OCI-M2 (cell line): ENCODE data around the gene RASGRP1.
"Not testable (repeated sequence)": the region's sequence is repeated elsewhere in the genome, so short reads cannot be mapped to it uniquely, and the experiment has no call there.

ENCODE experiments used
- DNase-seq: peaks from one replicate; lab custom pipeline; 2025; ENCODE audit not compliant: unreplicated experiment; lab: John Stamatoyannopoulos, UW

Gene RASGRP1

GRCh38 chr15:38564557-38565286, at the start of gene RASGRP1:
Gene RASGRP1 (minus strand): TSS chr15:38564814. CDS start chr15:38564628, 186 bp downstream.
- DNase-seq, result no peak

DNA sequence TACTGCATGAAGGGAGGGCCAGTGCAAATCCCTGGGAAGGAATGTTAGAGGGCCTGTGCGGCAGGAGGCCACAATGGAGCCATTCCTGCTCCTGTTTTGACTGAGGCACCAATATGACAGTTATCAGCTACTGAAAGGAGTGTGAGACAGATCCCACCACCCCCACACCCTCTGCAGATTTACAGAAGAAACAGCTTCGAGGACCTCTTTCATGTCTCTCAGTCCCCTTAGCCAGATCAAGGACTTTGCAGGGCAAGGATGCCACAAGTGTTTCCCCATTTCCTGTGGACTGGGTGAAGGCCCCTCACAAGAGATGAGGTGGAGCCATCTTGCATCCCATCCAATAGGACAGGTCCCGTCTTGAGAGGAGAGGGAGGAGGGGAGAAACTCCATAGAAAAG, 48.5 kb upstream of the RASGRP1 start:
- DNase-seq, result no peak

DNA sequence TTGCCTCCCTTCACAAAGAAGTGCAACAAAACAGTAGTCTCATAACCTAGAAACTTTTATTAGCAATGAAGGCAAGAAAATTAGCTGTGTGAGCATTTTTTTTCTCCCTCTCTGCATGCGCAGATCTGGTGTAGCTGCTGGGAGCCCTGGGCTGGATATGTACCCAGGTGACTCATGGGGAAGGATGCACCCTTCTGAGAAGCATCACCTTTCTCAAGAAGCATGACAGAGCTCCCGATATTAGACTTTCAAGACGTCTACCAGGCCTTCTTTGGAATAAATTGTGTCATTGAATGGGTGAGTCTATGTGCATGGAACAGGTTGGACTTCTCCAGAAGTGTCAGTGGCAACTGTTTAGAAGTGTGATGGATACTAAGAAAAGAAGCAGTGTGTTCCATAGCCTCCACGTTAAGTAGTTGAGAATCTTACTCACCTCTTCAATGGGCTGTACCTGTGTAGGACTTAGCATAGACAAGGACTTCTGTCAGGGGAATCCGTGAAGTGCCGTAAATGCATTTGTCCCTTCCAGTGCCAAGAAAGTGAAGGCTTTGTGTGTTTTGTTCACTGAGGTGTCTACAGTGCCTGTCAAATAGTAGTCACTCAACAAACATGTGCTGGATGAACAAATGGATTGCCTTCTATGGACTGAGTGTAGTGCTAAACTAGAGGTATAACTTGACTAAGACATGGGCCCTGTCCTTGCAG, 47.7 kb upstream of the RASGRP1 start:
- no peak for DNase-seq

GRCh38 chr15:38611228-38611627, 46.6 kb upstream of the RASGRP1 start:
- no peak for DNase-seq

DNA sequence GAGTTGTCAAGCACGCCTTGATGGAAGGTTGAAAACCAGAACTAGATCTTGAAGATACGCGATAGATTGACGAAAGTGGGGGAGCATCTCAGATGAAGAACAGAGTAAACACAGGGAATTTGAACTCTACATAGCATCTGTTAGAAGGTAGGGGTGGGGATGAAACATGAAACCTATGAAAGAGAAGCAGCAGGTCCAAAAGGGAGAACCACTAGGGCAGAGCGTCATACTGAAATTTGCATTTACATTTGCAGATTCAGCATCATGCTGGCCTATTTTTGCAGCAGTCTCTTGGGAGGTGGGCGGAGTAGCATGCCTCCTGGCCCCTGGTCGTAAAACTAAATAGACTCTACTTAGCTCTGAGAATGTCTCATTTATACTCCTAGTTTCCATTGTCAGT, 46.1 kb upstream of the RASGRP1 start:
- no peak for DNase-seq

- no peak for DNase-seq
Observed at GRCh38 chr15:38609097-38609738, 44.6 kb upstream of the RASGRP1 start.

- DNase-seq, result no peak
Observed at GRCh38 chr15:38608682-38609081, 44.1 kb upstream of the RASGRP1 start.

DNA sequence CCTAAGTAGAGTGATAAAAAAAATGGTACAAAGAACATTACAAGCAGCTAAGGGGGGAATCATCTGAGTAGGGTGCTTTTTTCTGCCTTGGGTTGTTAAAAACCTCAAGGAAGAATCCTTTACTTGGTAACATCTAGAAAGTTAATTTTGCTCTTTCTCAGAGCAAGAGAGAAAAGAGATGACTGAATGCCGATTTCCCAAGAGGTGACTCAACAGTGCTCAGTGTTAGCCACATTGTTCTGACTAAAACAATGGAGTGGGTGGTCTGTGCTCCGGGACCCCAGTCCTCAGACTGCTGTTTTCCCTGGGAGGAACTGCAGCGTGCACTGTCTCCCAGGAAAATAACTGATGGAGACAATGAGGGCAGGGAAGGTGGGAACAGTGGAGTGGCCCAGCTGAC, 41.1 kb upstream of the RASGRP1 start:
- no peak for DNase-seq

- no peak for DNase-seq
Observed at GRCh38 chr15:38603672-38604071, 39.1 kb upstream of the RASGRP1 start.

DNA sequence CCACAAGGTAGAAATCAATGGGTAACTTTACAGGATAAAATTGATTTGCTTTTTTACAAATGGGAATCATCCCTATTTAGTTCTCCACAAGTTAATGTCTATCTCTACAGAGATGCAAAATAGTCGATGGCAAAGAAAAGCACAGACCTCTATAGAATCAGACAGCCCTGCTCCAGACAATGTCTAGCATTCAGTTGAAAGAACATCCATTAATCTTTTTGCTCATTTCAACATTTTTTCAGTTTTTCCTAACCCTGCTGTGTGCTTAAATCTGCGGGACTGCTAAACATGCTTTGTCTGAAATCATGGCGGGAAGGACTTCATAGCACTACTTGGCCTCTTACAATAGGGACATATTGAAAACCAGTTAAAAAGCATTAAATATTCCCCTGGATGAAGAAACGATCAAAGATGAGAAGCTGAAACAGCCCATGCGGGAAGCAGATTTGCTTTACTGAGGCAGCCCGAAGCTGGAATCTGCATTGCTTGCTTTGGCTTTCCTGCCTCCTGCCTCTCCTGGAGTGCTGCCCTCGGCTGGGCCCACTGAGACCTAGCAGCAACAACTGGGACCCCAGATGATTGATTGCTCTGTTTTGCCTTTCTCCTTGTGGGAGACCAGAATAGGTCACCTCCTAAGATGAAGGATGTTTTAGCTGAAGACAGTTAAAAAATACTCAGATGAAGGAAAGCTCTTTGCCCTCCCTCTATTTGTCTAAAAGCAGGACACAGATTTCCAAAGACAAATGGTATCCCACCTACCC, 38.5 kb upstream of the RASGRP1 start:
- no peak for DNase-seq

GRCh38 chr15:38600236-38600635, 35.6 kb upstream of the RASGRP1 start:
- no peak for DNase-seq

GRCh38 chr15:38598749-38599148, 34.1 kb upstream of the RASGRP1 start:
- no peak for DNase-seq

- no peak for DNase-seq
Observed at GRCh38 chr15:38597219-38597800, 32.7 kb upstream of the RASGRP1 start.

DNA sequence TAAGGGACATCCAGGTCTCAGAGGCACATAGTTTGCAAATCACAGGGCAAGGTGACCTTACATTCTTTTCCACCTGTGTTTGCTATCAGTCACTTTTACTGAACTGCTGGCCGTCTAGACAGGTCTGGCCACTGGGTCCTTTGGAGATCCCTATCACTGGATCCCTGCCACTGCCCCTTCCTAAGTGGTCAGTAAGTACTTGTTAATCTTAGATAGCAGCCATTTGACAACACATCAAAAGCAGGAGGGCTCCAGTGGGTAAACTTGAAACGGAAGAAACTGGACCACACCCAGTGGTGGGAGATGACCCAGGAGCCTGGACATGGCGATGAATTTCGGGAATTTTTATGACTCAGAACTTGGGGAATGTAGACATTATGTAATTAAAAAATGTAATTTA, 28.9 kb upstream of the RASGRP1 start:
- DNase-seq, result no peak

DNA sequence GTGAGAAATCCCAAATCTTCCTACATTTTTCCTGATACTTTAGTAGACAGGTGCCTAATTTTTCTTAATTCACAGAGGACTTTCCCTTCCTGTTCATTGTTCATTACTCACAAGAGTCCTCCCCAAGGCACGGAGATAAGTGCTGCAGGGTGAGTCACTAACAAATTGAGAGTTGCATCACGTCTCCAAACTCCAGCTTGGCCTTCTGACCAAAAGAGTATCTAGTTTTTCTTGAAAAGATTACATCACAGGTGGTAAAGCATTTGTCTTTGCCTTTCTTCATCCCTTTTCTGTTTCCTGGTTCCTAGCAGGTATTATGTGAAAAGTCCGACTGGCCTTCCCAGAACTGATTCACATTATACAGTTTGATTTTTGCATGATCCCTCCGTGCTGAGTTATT, 24.9 kb upstream of the RASGRP1 start:
- DNase-seq, result no peak

DNA sequence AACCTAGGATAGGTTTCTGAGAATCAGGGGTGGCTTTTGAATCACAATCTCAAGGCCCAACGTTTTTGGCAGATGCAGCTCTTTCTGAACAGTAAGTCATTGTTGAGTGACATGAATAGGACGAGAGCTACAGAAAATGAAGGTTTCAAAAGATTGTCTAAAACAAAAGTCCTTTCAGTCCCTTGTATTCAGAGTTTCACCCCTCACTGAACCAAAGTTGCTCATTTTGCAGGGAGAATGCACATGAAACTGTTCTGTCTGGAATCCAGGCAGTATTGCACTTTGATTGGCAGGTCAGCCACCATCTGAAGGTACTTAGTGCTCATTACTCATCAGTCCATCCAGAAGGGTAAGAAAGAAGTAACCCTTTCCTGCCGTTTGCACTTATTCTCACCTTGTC, 24.1 kb upstream of the RASGRP1 start:
- no peak for DNase-seq

DNA sequence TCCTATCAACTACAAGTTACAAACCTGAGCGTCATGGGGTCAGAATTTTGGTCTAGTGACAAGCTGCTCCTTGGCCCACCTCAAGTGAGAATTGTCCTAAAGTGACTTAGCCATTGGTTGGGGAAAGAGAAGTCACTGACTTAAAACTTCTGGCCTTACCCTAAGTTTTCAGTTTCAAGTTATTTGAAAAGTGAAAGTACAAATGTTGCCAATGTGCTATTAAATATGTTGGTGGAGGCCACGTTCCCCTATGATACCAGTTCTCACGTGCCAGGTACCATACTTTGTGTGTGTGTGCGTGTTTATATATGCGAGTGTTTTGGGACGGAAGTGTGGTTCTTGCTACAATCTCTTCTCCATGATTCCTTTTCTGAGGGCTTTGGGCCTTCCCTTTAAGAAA, 22.6 kb upstream of the RASGRP1 start:
- DNase-seq, result no peak

DNA sequence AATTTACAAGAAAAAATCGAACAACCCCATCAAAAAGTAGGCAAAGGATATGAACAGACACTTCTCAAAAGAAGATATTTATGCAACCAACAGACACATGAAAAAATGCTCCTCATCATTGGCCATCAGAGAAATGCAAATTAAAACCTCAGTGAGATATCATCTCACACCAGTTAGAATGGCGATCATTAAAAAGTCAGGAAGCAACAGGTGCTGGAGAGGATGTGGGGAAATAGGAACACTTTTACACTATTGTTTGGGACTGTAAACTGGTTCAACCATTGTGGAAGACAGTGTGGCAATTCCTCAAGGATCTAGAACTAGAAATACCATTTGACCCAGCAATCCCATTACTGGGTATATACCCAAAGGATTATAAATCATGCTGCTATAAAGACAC, 21.4 kb upstream of the RASGRP1 start:
- not testable (repeated sequence) for DNase-seq

GRCh38 chr15:38578626-38579025, 14.0 kb upstream of the RASGRP1 start:
- DNase-seq, result no peak

DNA sequence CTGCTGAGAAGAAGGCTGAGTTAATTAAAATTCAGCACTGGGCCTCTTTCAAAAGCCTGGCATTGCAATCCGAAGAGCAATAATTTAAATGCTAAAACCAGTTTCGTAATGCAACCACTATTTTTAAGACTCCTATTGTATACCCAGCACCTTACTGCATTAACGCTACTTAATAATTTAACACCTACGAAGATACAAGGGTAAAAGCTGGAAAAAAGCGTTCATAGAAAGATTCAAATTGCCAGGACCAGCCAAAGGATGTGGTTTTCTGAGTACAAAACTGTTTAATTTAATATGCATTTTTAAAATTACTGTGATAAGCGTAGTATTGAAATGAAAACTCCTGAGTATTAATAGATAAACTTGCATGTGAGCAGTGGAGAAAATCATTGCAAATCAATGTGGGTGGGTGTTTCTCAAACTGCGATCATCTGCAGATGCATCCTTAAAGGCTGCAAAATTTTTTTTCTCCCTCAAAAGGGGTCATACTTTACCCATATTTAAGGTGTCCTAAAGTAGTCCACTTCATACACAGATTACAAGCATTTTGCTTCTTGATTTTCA, 12.9 kb upstream of the RASGRP1 start:
- DNase-seq, result no peak

- no peak for DNase-seq
Observed at GRCh38 chr15:38576837-38577236, 12.2 kb upstream of the RASGRP1 start.
